ENCODE measurements around the gene CDC42SE2. TPM values are rescaled to one million over a fixed set of nuclear protein-coding genes. Genes with fewer than 3 reads are reported as not detected.

CDC42SE2 gene
- total RNA-seq, 1 experiment from 2014 or later: 23.2 TPM

- H4K5ac ChIP-seq (ENCODE audit: insufficient read length, low read depth, low read length): no peak overlapping the region
- no peak overlapping the region for H3T11ph ChIP-seq (ENCODE audit: low read length)
- no peaks in the 10 kb centered on the region for H3K79me2 ChIP-seq (ENCODE audit: insufficient read depth, low read length)
- H3K79me1 ChIP-seq (ENCODE audit: insufficient read depth, low read depth, low read length, poor library complexity, severe bottlenecking): no peaks in the 10 kb centered on the region
- no peaks in the 10 kb centered on the region for H4K20me1 ChIP-seq (ENCODE audit: control insufficient read depth, insufficient read depth, insufficient read length)
- H2BK15ac ChIP-seq (ENCODE audit: low read depth, low read length): no peak overlapping the region
- Mint-ChIP-seq H3K36me3 (ENCODE audit: insufficient read depth in 1 of 3, low read depth in 3 of 3) (no peaks in the 10 kb centered on the region), H3K27ac (no peak overlapping the region), H3K4me3 (no peak overlapping the region), H3K27me3 (ENCODE audit: low read depth) (no peaks in the 10 kb centered on the region), H3K9me3 (no peaks in the 10 kb centered on the region), H3K4me1 (0 out of 4 replicates have a peak, but pooled peaks cover 2 to 3% of the 10 kb centered on the region in 2 experiments)
- no peak overlapping the region for H2BK20ac ChIP-seq (ENCODE audit: low read depth, low read length, poor library complexity, severe bottlenecking)
- H3K56ac ChIP-seq (ENCODE audit: insufficient read length, low read depth, low read length): no peak overlapping the region
- TF ChIP-seq, protein P1, sequence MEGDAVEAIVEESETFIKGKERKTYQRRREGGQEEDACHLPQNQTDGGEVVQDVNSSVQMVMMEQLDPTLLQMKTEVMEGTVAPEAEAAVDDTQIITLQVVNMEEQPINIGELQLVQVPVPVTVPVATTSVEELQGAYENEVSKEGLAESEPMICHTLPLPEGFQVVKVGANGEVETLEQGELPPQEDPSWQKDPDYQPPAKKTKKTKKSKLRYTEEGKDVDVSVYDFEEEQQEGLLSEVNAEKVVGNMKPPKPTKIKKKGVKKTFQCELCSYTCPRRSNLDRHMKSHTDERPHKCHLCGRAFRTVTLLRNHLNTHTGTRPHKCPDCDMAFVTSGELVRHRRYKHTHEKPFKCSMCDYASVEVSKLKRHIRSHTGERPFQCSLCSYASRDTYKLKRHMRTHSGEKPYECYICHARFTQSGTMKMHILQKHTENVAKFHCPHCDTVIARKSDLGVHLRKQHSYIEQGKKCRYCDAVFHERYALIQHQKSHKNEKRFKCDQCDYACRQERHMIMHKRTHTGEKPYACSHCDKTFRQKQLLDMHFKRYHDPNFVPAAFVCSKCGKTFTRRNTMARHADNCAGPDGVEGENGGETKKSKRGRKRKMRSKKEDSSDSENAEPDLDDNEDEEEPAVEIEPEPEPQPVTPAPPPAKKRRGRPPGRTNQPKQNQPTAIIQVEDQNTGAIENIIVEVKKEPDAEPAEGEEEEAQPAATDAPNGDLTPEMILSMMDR (conservative IDR thresholded peaks at IDR 0.05): no peak
- no peak overlapping the region for H3K14ac ChIP-seq (ENCODE audit: insufficient read depth, low read length)
- H2BK12ac ChIP-seq (ENCODE audit: insufficient read length, low read depth, low read length): no peak overlapping the region
- H3K27ac ChIP-seq (ENCODE audit: insufficient read length, low read depth, low read length): no peak overlapping the region
- H3K23ac ChIP-seq (ENCODE audit: insufficient read length, low read depth, low read length): no peak overlapping the region
- no peaks in the 10 kb centered on the region for H3K9me3 ChIP-seq (ENCODE audit: control insufficient read depth, low read depth, low read length)
- H2BK120ac ChIP-seq (ENCODE audit: low read depth, low read length, poor library complexity, severe bottlenecking): no peak overlapping the region
- DNase-seq: no peak
- H2BK5ac ChIP-seq (ENCODE audit: insufficient read length, low read length): no peak overlapping the region
- no peak overlapping the region for H3K18ac ChIP-seq (ENCODE audit: insufficient read length, low read depth, low read length)
- no peak overlapping the region for H2AFZ ChIP-seq (ENCODE audit: low read length)
- H3K4me2 ChIP-seq (ENCODE audit: insufficient read depth, insufficient read length, low read length): no peak overlapping the region
- no CpG with 5 or more reads among the region's 6 CpGs for WGBS (ENCODE audit: extremely low coverage, insufficient read length, low lambda C conversion rate)
- H3K4me1 ChIP-seq (ENCODE audit: insufficient read depth, low read length): no peaks in the 10 kb centered on the region
- H4K91ac ChIP-seq (ENCODE audit: insufficient read length, low read depth, low read length): no peak overlapping the region
- H2AK5ac ChIP-seq (ENCODE audit: insufficient read length, low read length): no peak overlapping the region
- H3K23me2 ChIP-seq (ENCODE audit: insufficient read length, low read depth, low read length, poor library complexity, severe bottlenecking): no peaks in the 10 kb centered on the region
- no peak overlapping the region for H3K4ac ChIP-seq (ENCODE audit: low read depth, low read length)
- no peaks in the 10 kb centered on the region for H3K27me3 ChIP-seq (ENCODE audit: insufficient read depth, low read length)
- H4K8ac ChIP-seq (replicated peaks; ENCODE audit: insufficient read length, low read depth, low read length): no peak overlapping the region
- H3K9ac ChIP-seq (ENCODE audit: extremely low read depth, insufficient read length, low read length): no peak overlapping the region
Measured at GRCh38 chr5:131377346-131377745, 113.5 kb downstream of the CDC42SE2 start.
